OCI-LY1 (cell line): ENCODE data around the gene C3orf62.
"Not testable (repeated sequence)": the region's sequence is repeated elsewhere in the genome, so short reads cannot be mapped to it uniquely, and the experiment has no call there.

Source experiments
- H2AFZ ChIP-seq: fragments of 200-600 bp; sonication (generic), shearing (Covaris generic); 2 replicates; pipeline ENCODE4 v1.6.0; 2014; ENCODE audit warnings: antibody characterized with exemption, mild to moderate bottlenecking, low read length
- H3F3A ChIP-seq: fragments of 200-600 bp; sonication (generic), shearing (Covaris generic); 2 replicates; pipeline ENCODE4 v1.6.0; 2014; ENCODE audit warnings: mild to moderate bottlenecking, antibody characterized with exemption, low read length, moderate library complexity; ENCODE audit not compliant: insufficient read depth
- H3K27ac ChIP-seq: fragments of 200-600 bp; sonication (generic); 2 replicates; pipeline ENCODE4 v1.5.1; 2014; ENCODE audit warnings: low read length, mixed run types, mild to moderate bottlenecking, low read depth; ENCODE audit not compliant: poor library complexity, severe bottlenecking
- H3K27me3 ChIP-seq: fragments of 200-600 bp; sonication (generic); 2 replicates; pipeline ENCODE4 v1.6.0; 2014; ENCODE audit warnings: antibody characterized with exemption, mild to moderate bottlenecking, low read length, moderate library complexity; ENCODE audit not compliant: insufficient read depth
- H3K36me3 ChIP-seq: fragments of 200-600 bp; sonication (generic); 2 replicates; pipeline ENCODE4 v1.6.1; 2014; ENCODE audit warnings: mild to moderate bottlenecking, antibody characterized with exemption, low read length, moderate library complexity, mixed read lengths; ENCODE audit not compliant: insufficient read depth
- H3K4me1 ChIP-seq: fragments of 200-600 bp; sonication (generic); 2 replicates; pipeline ENCODE4 v1.5.1; 2014; ENCODE audit warnings: mild to moderate bottlenecking, low read length, moderate library complexity; ENCODE audit not compliant: insufficient read depth, severe bottlenecking
- H3K4me2 ChIP-seq: fragments of 200-600 bp; sonication (generic), shearing (Covaris generic); 2 replicates; pipeline ENCODE4 v1.6.1; 2014; ENCODE audit warnings: low read length
- H3K4me3 ChIP-seq: fragments of 200-600 bp; sonication (generic); 2 replicates; pipeline ENCODE4 v1.5.1; 2014; ENCODE audit warnings: low read length, low read depth, mild to moderate bottlenecking, mixed read lengths; ENCODE audit not compliant: poor library complexity, severe bottlenecking
- H3K79me2 ChIP-seq: fragments of 200-600 bp; shearing (Covaris generic); 2 replicates; pipeline ENCODE4 v1.6.1; 2016; ENCODE audit warnings: mixed run types, low read length, mixed read lengths; ENCODE audit not compliant: insufficient read depth
- H3K9ac ChIP-seq: fragments of 200-600 bp; sonication (generic), shearing (Covaris generic); 2 replicates; pipeline ENCODE4 v1.6.1; 2014; ENCODE audit warnings: mild to moderate bottlenecking, low read length, mixed read lengths
- H3K9me2 ChIP-seq: fragments of 200-600 bp; sonication (generic), shearing (Covaris generic); 2 replicates; pipeline ENCODE4 v1.6.1; 2014; ENCODE audit warnings: low read depth, mild to moderate bottlenecking, low read length, mixed read lengths
- H3K9me3 ChIP-seq: fragments of 200-600 bp; shearing (Covaris generic); 2 replicates; pipeline ENCODE4 v1.6.1; 2014; ENCODE audit warnings: low read length, mixed read lengths
- H4K20me1 ChIP-seq: fragments of 200-600 bp; sonication (generic), shearing (Covaris generic); 2 replicates; pipeline ENCODE4 v1.6.0; 2016; ENCODE audit warnings: mild to moderate bottlenecking, low read length; ENCODE audit not compliant: insufficient read depth
- EZH2 ChIP-seq: fragments of 200-600 bp; sonication (generic), shearing (Covaris generic); IDR thresholded peaks from 2 replicates; pipeline ENCODE4 v1.8.0; 2017; ENCODE audit warnings: borderline replicate concordance, mixed run types, mild to moderate bottlenecking, antibody characterized with exemption, low read length, moderate library complexity, mixed read lengths
- TF ChIP-seq, protein P1 (sequence below): fragments of 200-600 bp; sonication (generic), shearing (Covaris generic); IDR thresholded peaks from 2 replicates; pipeline ENCODE4 v1.5.1; 2017; ENCODE audit warnings: mild to moderate bottlenecking, antibody characterized with exemption, low read length, moderate library complexity, mixed read lengths

Gene C3orf62

DNA sequence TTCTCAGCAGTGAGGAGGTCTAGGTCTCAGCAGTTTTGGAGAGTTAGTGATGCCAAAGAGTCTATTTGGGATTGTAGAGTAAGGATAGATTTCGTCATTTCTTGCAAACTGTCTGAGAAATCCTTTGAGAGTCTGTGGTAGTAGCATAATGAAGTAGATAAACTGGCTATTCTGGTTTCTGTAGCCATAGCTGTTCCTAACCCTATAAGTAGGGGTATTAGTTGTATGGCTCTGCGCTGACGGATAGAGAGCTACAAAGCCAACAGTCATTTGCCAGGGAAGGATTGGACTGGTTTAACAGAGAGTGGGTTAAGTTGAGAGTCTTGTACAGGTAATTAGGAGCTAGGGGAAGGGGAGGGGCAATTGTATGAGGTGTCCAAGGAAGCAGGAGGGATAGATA, 55.0 kb downstream of the C3orf62 start:
- Histone ChIP-seq H3K27ac (no peak overlapping the region), H4K20me1 (no peaks in the 10 kb centered on the region), H3K4me1 (no peaks in the 10 kb centered on the region), H3K9ac (no peak overlapping the region), H3K4me2 (no peak overlapping the region), H2AFZ (no peak overlapping the region), H3K4me3 (no peak overlapping the region), H3K9me2 (no peaks in the 10 kb centered on the region), H3F3A (no peaks in the 10 kb centered on the region), H3K36me3 (no peaks in the 10 kb centered on the region), H3K27me3 (0 out of 2 replicates have a peak, but pooled peaks cover 4% of the 10 kb centered on the region), H3K9me3 (no peaks in the 10 kb centered on the region), H3K79me2 (no peaks in the 10 kb centered on the region)
- TF ChIP-seq EZH2, result no peak
- TF ChIP-seq, protein P1, sequence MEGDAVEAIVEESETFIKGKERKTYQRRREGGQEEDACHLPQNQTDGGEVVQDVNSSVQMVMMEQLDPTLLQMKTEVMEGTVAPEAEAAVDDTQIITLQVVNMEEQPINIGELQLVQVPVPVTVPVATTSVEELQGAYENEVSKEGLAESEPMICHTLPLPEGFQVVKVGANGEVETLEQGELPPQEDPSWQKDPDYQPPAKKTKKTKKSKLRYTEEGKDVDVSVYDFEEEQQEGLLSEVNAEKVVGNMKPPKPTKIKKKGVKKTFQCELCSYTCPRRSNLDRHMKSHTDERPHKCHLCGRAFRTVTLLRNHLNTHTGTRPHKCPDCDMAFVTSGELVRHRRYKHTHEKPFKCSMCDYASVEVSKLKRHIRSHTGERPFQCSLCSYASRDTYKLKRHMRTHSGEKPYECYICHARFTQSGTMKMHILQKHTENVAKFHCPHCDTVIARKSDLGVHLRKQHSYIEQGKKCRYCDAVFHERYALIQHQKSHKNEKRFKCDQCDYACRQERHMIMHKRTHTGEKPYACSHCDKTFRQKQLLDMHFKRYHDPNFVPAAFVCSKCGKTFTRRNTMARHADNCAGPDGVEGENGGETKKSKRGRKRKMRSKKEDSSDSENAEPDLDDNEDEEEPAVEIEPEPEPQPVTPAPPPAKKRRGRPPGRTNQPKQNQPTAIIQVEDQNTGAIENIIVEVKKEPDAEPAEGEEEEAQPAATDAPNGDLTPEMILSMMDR, result no peak

DNA sequence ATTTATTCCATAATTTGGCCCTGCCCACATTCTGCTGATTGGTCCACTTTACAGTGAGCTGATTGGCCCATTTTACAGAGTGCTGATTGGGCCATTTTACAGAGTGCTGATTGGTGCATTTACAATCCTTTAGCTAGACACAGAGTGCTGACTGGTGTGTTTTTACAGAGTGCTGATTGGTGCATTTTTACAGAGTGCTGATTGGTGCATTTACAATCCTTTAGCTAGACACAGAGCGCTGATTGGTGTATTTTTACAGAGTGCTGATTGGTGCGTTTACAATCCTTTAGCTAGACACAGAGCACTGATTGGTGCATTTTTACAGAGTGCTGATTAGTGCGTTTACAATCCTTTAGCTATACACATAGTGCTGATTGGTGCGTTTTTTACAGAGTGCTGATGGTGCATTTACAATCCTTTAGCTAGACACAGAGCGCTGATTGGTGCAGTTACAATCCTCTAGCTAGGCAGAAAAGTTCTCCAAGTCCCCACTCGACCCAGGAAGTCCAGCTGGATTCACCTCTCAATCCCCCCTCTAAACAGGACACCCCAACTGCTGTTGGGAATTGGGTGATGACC, 56.0 kb downstream of the C3orf62 start:
- H3K79me2 ChIP-seq, H4K20me1 ChIP-seq, H3K27me3 ChIP-seq: not testable (repeated sequence)

DNA sequence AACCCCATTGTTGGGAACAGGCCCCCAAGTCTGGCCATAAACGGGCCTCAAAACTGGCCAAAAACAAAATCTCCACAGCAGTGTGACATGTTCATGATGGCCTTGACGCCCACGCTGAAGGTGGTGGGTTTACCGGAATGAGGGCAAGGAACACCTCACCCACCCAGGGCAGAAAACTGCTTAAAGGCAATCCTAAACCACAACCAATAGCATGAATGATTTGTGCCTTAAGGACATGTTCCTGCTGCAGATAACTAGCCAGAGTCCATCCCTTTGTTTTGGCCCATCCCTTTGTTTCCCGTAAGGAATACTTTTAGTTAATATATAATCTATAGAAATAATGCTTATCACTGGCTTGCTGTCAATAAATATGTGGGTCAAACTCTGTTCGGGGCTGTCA, 57.9 kb downstream of the C3orf62 start:
- Histone ChIP-seq H3K36me3 (no peaks in the 10 kb centered on the region), H3K4me3 (no peak overlapping the region), H3K9me2 (no peaks in the 10 kb centered on the region), H3K9me3 (peaks cover 3% of the 10 kb centered on the region; the same call in 1 of the 2 replicates), H3F3A (no peaks in the 10 kb centered on the region), H3K79me2 (no peaks in the 10 kb centered on the region), H3K4me1 (no peaks in the 10 kb centered on the region), H3K9ac (no peak overlapping the region), H3K27me3 (0 out of 2 replicates have a peak, but pooled peaks cover 4% of the 10 kb centered on the region), H3K27ac (no peak overlapping the region), H3K4me2 (no peak overlapping the region), H2AFZ (no peak overlapping the region), H4K20me1 (no peaks in the 10 kb centered on the region)
- TF ChIP-seq, protein P1, result no peak
- TF ChIP-seq EZH2, result no peak

More for the DNA sequence above, 56.0 kb downstream of the C3orf62 start:
- H3K4me2 ChIP-seq, H3K36me3 ChIP-seq, H2AFZ ChIP-seq, H3K9me2 ChIP-seq, H3K27ac ChIP-seq, H3K4me1 ChIP-seq, H3K9me3 ChIP-seq, H3F3A ChIP-seq, H3K4me3 ChIP-seq, H3K9ac ChIP-seq: not testable (repeated sequence)
